WTC11 (cell line): ENCODE data around the gene GALNT13.

Source experiments
- ELF4 ChIP-seq: sonication (generic); formaldehyde crosslinking; IDR thresholded peaks from 2 replicates; pipeline ENCODE4 v1.8.1; 2022; ENCODE audit warnings: low read depth, mild to moderate bottlenecking, moderate library complexity, missing genetic modification reagents
- ZNF138 ChIP-seq: sonication (generic); formaldehyde crosslinking; conservative IDR thresholded peaks from 2 replicates; pipeline ENCODE4 v1.8.1; 2022; ENCODE audit warnings: mild to moderate bottlenecking, moderate library complexity, missing genetic modification reagents
- TF ChIP-seq, protein P1 (sequence below): sonication (generic); formaldehyde crosslinking; IDR thresholded peaks from 2 replicates; pipeline ENCODE4 v1.8.0; 2022; ENCODE audit warnings: mild to moderate bottlenecking, missing genetic modification reagents
- TF ChIP-seq, protein P2 (sequence below): sonication (generic); formaldehyde crosslinking; IDR thresholded peaks from 2 replicates; pipeline ENCODE4 v1.8.1; 2022; ENCODE audit warnings: low read depth, missing genetic modification reagents, borderline replicate concordance
- TF ChIP-seq, protein P3 (sequence below): fragments of 200-600 bp; IDR thresholded peaks from 2 replicates; pipeline ENCODE4 v1.8.0; 2022; ENCODE audit warnings: antibody characterized with exemption
- TF ChIP-seq, protein P4 (sequence below): sonication (generic); formaldehyde crosslinking; IDR thresholded peaks from 2 replicates; pipeline ENCODE4 v1.8.1; 2023; ENCODE audit warnings: mild to moderate bottlenecking, missing genetic modification reagents, moderate library complexity
- TF ChIP-seq, protein P5 (sequence below): sonication (generic); formaldehyde crosslinking; IDR thresholded peaks from 2 replicates; pipeline ENCODE4 v1.8.1; 2022; ENCODE audit warnings: missing genetic modification reagents, borderline replicate concordance

DNA sequence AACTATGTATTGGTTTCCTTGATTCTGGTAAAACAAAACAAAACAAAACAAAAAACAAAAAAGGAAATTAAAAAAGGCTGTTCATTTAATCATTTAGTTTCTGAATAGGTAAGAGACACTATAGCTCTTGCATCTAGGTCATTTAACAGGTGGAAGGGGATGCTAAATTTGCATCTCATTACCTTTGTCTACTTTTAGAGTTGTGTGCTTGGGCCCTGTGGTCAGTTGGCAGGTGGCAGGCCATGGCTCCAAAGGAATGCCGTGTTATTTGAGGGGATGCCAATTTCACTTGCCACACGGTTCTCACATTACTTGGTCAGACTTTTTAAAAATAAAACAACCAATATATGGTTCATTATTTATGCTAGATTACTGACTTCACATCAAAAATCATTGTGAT lies 9.2 kb downstream of the GALNT13 start:
- TF ChIP-seq, protein P1, sequence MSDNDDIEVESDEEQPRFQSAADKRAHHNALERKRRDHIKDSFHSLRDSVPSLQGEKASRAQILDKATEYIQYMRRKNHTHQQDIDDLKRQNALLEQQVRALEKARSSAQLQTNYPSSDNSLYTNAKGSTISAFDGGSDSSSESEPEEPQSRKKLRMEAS = no peak
- TF ChIP-seq, protein P2, sequence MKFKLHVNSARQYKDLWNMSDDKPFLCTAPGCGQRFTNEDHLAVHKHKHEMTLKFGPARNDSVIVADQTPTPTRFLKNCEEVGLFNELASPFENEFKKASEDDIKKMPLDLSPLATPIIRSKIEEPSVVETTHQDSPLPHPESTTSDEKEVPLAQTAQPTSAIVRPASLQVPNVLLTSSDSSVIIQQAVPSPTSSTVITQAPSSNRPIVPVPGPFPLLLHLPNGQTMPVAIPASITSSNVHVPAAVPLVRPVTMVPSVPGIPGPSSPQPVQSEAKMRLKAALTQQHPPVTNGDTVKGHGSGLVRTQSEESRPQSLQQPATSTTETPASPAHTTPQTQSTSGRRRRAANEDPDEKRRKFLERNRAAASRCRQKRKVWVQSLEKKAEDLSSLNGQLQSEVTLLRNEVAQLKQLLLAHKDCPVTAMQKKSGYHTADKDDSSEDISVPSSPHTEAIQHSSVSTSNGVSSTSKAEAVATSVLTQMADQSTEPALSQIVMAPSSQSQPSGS (CRISPR knock-in tag) = no peak
- TF ChIP-seq, protein P3, sequence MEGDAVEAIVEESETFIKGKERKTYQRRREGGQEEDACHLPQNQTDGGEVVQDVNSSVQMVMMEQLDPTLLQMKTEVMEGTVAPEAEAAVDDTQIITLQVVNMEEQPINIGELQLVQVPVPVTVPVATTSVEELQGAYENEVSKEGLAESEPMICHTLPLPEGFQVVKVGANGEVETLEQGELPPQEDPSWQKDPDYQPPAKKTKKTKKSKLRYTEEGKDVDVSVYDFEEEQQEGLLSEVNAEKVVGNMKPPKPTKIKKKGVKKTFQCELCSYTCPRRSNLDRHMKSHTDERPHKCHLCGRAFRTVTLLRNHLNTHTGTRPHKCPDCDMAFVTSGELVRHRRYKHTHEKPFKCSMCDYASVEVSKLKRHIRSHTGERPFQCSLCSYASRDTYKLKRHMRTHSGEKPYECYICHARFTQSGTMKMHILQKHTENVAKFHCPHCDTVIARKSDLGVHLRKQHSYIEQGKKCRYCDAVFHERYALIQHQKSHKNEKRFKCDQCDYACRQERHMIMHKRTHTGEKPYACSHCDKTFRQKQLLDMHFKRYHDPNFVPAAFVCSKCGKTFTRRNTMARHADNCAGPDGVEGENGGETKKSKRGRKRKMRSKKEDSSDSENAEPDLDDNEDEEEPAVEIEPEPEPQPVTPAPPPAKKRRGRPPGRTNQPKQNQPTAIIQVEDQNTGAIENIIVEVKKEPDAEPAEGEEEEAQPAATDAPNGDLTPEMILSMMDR = no peak
- TF ChIP-seq, protein P4, sequence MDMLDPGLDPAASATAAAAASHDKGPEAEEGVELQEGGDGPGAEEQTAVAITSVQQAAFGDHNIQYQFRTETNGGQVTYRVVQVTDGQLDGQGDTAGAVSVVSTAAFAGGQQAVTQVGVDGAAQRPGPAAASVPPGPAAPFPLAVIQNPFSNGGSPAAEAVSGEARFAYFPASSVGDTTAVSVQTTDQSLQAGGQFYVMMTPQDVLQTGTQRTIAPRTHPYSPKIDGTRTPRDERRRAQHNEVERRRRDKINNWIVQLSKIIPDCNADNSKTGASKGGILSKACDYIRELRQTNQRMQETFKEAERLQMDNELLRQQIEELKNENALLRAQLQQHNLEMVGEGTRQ = no peak
- TF ChIP-seq, protein P5, sequence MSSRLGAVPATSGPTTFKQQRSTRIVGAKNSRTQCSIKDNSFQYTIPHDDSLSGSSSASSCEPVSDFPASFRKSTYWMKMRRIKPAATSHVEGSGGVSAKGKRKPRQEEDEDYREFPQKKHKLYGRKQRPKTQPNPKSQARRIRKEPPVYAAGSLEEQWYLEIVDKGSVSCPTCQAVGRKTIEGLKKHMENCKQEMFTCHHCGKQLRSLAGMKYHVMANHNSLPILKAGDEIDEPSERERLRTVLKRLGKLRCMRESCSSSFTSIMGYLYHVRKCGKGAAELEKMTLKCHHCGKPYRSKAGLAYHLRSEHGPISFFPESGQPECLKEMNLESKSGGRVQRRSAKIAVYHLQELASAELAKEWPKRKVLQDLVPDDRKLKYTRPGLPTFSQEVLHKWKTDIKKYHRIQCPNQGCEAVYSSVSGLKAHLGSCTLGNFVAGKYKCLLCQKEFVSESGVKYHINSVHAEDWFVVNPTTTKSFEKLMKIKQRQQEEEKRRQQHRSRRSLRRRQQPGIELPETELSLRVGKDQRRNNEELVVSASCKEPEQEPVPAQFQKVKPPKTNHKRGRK = no peak
- TF ChIP-seq ZNF138 (CRISPR knock-in tag) (no peak), ELF4 (CRISPR knock-in tag) (no peak)
